NCI-H2196 (cell line): ENCODE measurements around the gene UBASH3B.

Experiments used
- DNase-seq: peaks from one replicate; lab custom pipeline; 2025; ENCODE audit not compliant: unreplicated experiment; lab: John Stamatoyannopoulos, UW

Gene UBASH3B

GRCh38 chr11:122781378-122782195, 126.1 kb downstream of the UBASH3B start:
- peak; percentile 82 for DNase-seq

- DNase-seq, result no peak
These were observed 126.7 kb downstream of the UBASH3B start for GRCh38 chr11:122782222-122782621.

- DNase-seq, result no peak
These were observed 128.9 kb downstream of the UBASH3B start for GRCh38 chr11:122784325-122784955.

GRCh38 chr11:122785031-122785541, 129.6 kb downstream of the UBASH3B start:
- DNase-seq, result no peak

- DNase-seq, result no peak
These were observed 131.4 kb downstream of the UBASH3B start for GRCh38 chr11:122786896-122787295.

GRCh38 chr11:122788781-122789535, 133.4 kb downstream of the UBASH3B start:
- DNase-seq, result no peak

- no peak for DNase-seq
These were observed 134.4 kb downstream of the UBASH3B start for GRCh38 chr11:122789907-122790306.

- DNase-seq, result no peak
These were observed 135.9 kb downstream of the UBASH3B start for GRCh38 chr11:122791411-122791810.

GRCh38 chr11:122791836-122792235, 136.3 kb downstream of the UBASH3B start:
- DNase-seq, result no peak

GRCh38 chr11:122793515-122793914, 138.0 kb downstream of the UBASH3B start:
- DNase-seq, result no peak

- DNase-seq, result no peak
These were observed 139.8 kb downstream of the UBASH3B start for GRCh38 chr11:122795307-122795706.

- DNase-seq, result peak; percentile 10
These were observed 140.7 kb downstream of the UBASH3B start for GRCh38 chr11:122796128-122796717.

- no peak for DNase-seq
These were observed 142.1 kb downstream of the UBASH3B start for GRCh38 chr11:122797651-122798050.

GRCh38 chr11:122799406-122800105, 144.0 kb downstream of the UBASH3B start:
- DNase-seq, result no peak

GRCh38 chr11:122802876-122803275, 147.4 kb downstream of the UBASH3B start:
- DNase-seq, result no peak

- DNase-seq, result no peak
These were observed 147.8 kb downstream of the UBASH3B start for GRCh38 chr11:122803306-122803705.

GRCh38 chr11:122803716-122804115, 148.2 kb downstream of the UBASH3B start:
- no peak for DNase-seq

- no peak for DNase-seq
These were observed 148.6 kb downstream of the UBASH3B start for GRCh38 chr11:122804161-122804560.

GRCh38 chr11:122804796-122805195, 149.3 kb downstream of the UBASH3B start:
- no peak for DNase-seq

- DNase-seq, result no peak
These were observed 152.4 kb downstream of the UBASH3B start for GRCh38 chr11:122807731-122808477.
